Measurements from ENCODE around the gene ALAD. TPM values are rescaled to one million over a fixed set of nuclear protein-coding genes. Genes with fewer than 3 reads are reported as not detected.
"Not testable (repeated sequence)": the region's sequence is repeated elsewhere in the genome, so short reads cannot be mapped to it uniquely, and the experiment has no call there.

Gene ALAD
- total RNA-seq, 1 donor from 2014 or later = 23.7 TPM

DNA sequence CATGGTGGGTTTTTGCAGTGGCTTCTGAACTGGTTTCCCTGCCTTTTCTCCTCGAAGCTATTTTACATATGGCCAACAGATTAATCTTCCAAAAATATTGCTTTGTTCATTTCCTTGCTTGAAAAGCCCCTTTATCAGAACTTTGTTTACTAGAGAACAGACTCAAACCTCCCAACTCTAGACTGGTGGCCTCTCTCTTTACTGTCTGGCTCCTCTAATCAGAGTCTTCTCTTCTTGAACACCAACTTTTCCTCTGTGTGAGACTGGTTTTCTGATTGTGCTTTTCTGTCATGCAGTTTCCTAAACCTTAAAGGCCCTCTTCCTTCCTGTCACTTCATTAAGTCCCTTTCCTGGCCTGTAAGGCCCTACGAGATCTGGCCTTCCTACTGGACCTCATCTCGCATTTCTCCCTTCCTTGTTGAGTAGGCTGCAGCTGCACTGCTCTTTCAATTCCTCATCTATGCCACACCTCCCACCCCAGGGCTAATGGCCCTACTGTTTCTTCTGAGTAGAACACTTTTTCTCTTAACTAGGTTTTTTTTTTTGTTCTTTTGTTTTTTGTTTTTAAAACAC, 15.2 kb upstream of the ALAD start:
- Mint-ChIP-seq H3K4me3 (no peak overlapping the region), H3K27ac (no peak overlapping the region)
- intact Hi-C loops (cut with micrococcal nuclease) = loop anchor here (10.0 kb wide), 2 partner anchors 969 to 1931 kb away; partner anchors contain the start of genes AKNA and ECPAS

DNA sequence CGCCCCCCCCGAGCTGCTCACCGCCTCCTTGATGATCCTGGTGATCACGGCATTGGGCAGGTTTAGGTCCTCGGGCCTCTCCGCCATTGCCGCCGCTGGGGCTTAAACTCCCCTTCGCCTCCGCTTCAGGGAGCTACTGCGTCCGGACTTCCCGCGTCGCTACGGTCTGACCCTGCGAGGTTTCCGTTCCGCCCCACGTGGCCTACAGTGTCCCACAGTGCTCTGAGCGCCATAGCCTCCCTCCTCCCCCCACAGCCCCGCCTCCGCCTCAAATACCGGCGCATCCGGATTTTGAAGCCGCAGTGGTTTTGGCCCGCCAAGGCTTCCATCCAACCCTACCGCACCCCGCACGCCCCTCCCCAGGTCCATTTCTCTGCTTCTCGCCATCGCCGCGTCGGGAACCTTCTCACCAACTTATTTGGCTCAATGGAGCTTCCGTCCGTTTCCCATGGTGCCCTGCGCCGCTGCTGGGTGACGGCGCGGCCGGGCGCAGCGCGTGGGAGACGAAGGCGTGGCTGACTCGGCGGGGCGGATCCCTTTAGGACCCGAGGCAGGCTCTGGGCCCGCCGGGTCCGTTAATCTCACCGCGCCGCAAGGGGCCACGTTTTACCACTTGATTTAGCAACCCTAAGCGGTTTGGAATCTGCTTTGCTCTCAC, 9.3 kb upstream of the ALAD start, which contains the start of the genes C9orf43 and POLE3:
Gene C9orf43 (plus strand): TSS at position 541 of the 658 bp plus-strand sequence. CDS start 2,747 bp downstream, outside the sequence.
Gene POLE3 (minus strand): TSS at position 469 of the 658 bp plus-strand sequence. CDS start 382 bp downstream, at position 87.
- peak within 1 kb of the TSS; percentile 89 for H3K4me3 Mint-ChIP-seq
- peaks cover 32% of the 10 kb centered on the region for H3K36me3 Mint-ChIP-seq (ENCODE audit: low read depth)
- H3K27ac Mint-ChIP-seq = peak within 1 kb of the TSS; percentile 99
- H3K9me3 Mint-ChIP-seq = no peaks in the 10 kb centered on the region
- no peaks in the 10 kb centered on the region for H3K27me3 Mint-ChIP-seq (ENCODE audit: insufficient read depth)
- intact Hi-C loops (cut with micrococcal nuclease) = loop anchor here (1.0 to 10.0 kb wide), 14 partner anchors 9 to 1926 kb away; partner anchors contain the start of genes AKNA, ALAD, CDC26 and ECPAS
- H3K4me1 Mint-ChIP-seq (ENCODE audit: low read depth) = peaks cover 22% of the 10 kb centered on the region
- peak; percentile 92 for DNase-seq (ENCODE audit: low spot score)

More for the DNA sequence above, 15.2 kb upstream of the ALAD start:
- no peaks in the 10 kb centered on the region for H3K9me3 Mint-ChIP-seq
- H3K27me3 Mint-ChIP-seq (ENCODE audit: insufficient read depth) = peaks cover 3% of the 10 kb centered on the region
- no peaks in the 10 kb centered on the region for H3K36me3 Mint-ChIP-seq (ENCODE audit: low read depth)
- no peak for DNase-seq (ENCODE audit: low spot score)
- no peaks in the 10 kb centered on the region for H3K4me1 Mint-ChIP-seq (ENCODE audit: low read depth)

DNA sequence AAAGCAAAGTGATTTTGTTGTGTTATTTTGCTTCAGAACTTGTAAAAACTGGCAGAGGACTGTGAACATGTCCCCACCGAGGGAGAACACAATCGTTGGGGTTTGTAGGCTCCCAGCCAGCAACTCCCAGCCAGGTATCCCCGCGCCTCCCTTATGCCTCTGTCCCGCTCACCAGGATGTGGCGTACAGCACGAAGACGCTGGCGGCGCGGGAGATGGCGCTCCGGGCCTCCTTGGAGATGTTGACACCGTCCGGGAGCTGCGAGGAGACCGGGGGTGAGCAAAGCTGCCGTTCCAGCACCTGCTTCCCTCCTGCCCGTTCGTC, 8.8 kb upstream of the ALAD start:
- peak overlapping the region; percentile 99 for H3K27ac Mint-ChIP-seq
- intact Hi-C loops (cut with micrococcal nuclease) = loop anchor here (1.0 to 10.0 kb wide), 14 partner anchors 9 to 1925 kb away; partner anchors contain the start of genes AKNA, ALAD, CDC26 and ECPAS
- H3K4me3 Mint-ChIP-seq = peak overlapping the region; percentile 89
- DNase-seq (ENCODE audit: low spot score) = no peak
- H3K36me3 Mint-ChIP-seq (ENCODE audit: low read depth) = peaks cover 32% of the 10 kb centered on the region
- no peaks in the 10 kb centered on the region for H3K27me3 Mint-ChIP-seq (ENCODE audit: insufficient read depth)
- H3K4me1 Mint-ChIP-seq (ENCODE audit: low read depth) = peaks cover 22% of the 10 kb centered on the region
- no peaks in the 10 kb centered on the region for H3K9me3 Mint-ChIP-seq

DNA sequence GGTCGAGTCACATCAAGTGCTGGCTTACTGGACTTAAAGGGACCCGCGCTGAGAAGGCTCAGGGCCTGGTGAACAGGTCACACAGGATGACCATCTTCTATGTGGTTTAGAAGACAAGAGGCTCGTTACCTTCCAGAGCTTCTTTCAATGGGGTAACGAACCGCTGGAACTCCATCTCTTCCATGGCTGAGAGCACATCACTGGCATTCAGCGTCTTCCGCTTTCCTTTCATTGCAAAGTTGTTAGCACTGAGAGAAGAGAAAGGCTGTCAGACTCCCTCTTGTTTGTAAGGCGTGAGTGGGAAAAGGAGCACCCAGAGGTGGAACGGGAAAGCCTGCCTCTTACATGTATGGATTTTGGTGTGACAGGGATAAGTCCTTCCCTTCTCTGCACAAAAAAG, 8.4 kb upstream of the ALAD start:
- no peak for DNase-seq (ENCODE audit: low spot score)
- H3K36me3 Mint-ChIP-seq (ENCODE audit: low read depth) = peaks cover 32% of the 10 kb centered on the region
- no peaks in the 10 kb centered on the region for H3K9me3 Mint-ChIP-seq
- intact Hi-C loops (cut with micrococcal nuclease) = no loop called here
- H3K27ac Mint-ChIP-seq = peak overlapping the region; percentile 99
- H3K4me1 Mint-ChIP-seq (ENCODE audit: low read depth) = peaks cover 22% of the 10 kb centered on the region
- no peaks in the 10 kb centered on the region for H3K27me3 Mint-ChIP-seq (ENCODE audit: insufficient read depth)
- H3K4me3 Mint-ChIP-seq = peak overlapping the region; percentile 89

DNA sequence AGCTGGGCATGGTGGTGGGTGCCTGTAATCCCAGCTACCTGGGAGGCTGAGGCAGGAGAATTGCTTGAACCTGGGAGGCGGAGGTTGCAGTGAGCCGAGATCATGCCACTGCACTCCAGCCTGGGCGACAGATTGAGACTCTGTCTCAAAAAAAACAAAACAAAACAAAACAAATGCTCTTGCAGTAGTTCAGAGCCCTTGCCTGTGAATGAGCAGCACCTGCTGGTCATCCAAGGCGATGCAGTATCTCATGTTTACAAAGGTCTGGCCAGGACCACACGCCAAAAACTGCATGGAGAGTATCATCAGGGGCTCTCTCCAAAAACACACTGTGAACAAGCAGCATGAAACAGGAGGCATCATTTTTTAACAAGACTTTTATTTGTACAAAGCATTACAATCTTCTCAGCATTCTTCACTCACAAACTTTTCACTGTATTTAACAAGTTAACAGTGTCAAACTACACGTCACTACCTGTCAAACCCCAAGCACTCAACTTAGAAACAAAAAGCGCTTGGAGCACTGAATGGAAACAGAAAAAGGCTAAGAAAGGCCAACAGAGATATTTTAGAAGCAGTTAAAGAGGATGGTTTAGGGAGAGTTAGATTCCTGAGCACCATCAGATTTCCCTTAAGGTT, 5.9 kb upstream of the ALAD start:
- Mint-ChIP-seq H3K4me3 (peak overlapping the region; percentile 89), H3K4me1 (ENCODE audit: low read depth) (peaks cover 22% of the 10 kb centered on the region), H3K36me3 (ENCODE audit: low read depth) (peaks cover 32% of the 10 kb centered on the region), H3K27ac (peak overlapping the region; percentile 83)
- not testable (repeated sequence) for H3K27me3 Mint-ChIP-seq (ENCODE audit: insufficient read depth); H3K9me3 Mint-ChIP-seq
- peak; percentile 59 for DNase-seq (ENCODE audit: low spot score)
- intact Hi-C loops (cut with micrococcal nuclease) = loop anchor here (1.0 kb wide), 1 partner anchor 98 kb away; no protein-coding TSS in a partner anchor

DNA sequence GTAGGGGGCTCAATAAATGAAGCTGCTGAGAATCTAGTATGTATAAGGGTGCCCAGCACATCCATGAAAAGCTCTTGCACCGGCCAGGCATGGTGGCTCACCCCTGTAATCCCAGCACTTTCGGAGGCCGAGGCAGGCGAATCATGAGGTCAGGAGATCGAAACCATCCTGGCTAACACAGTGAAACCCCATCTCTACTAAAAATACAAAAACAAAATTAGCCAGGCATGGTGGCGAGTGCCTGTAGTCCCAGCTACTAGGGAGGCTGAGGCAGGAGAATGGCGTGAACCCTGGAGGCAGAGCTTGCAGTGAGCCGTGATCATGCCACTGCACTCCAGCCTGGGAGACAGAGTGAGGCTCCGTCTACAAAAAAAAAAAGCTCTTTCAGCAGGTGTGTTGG, 5.3 kb upstream of the ALAD start:
- H3K9me3 Mint-ChIP-seq; H3K27me3 Mint-ChIP-seq (ENCODE audit: insufficient read depth); H3K4me3 Mint-ChIP-seq; DNase-seq (ENCODE audit: low spot score); intact Hi-C loops (cut with micrococcal nuclease): not testable (repeated sequence)
- Mint-ChIP-seq H3K4me1 (ENCODE audit: low read depth) (peaks cover 28% of the 10 kb centered on the region), H3K27ac (peak overlapping the region; percentile 83), H3K36me3 (ENCODE audit: low read depth) (peaks cover 32% of the 10 kb centered on the region)

DNA sequence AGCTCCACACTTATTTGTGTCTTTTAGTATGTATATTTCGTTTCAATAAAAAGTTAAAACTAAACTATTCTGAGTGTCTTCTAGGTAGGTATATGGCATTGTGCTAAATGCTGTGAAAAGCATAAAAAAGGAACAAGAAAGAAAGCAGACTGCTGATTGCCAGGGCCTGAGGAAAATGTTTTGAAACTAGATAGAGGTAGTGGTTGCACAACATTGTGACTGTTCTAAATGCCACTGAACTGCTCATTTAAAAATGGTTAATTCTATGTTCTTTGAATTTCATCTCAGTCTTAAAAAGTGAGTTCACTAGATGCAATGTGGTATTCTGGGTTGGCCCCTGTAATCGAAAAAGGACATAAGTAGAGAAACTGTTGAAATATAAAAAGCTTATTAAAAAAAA, 2.6 kb upstream of the ALAD start:
- no peak for DNase-seq (ENCODE audit: low spot score)
- intact Hi-C loops (cut with micrococcal nuclease) = loop anchor here (5.0 kb wide), 1 partner anchor 686 kb away; the partner anchor contains the start of gene INIP
- Mint-ChIP-seq H3K27me3 (ENCODE audit: insufficient read depth) (no peaks in the 10 kb centered on the region), H3K4me3 (no peak overlapping the region), H3K4me1 (ENCODE audit: low read depth) (peaks cover 37% of the 10 kb centered on the region), H3K36me3 (ENCODE audit: low read depth) (peaks cover 19% of the 10 kb centered on the region), H3K9me3 (no peaks in the 10 kb centered on the region), H3K27ac (no peak overlapping the region)

DNA sequence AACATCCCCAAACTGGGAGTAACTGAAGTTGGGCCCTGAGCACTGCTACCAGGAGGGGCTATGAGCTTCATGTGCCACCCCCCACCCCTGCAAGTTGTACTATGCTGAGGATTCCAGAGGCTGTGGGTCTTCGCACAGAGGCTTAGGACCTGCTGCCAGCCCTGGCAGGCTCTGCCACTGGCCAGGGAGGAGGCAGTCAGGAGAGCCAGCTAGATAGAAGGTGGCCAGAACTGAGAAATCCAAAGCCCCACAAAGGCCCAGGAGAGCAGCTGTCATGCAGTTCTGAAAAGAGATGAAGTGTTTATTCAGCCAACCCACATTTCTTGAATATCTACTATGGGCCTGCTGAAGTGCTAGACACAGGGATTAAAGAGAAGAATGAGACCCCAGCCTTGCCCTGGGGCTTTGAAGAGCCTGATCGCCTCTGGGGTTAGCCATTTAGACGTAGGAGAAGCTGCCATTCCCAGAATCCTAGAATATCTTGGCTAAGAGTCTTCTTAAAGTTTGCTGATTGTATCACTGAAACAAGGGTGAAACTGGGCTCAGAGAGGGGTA, 1.4 kb downstream of the ALAD start:
- intact Hi-C loops (cut with micrococcal nuclease) = loop anchor here (2.0 to 5.0 kb wide), 2 partner anchors 191 to 682 kb away; partner anchors contain the start of gene INIP
- H3K9me3 Mint-ChIP-seq = no peaks in the 10 kb centered on the region
- peak overlapping the region; percentile 78 for H3K4me3 Mint-ChIP-seq
- peaks cover 25% of the 10 kb centered on the region for H3K4me1 Mint-ChIP-seq (ENCODE audit: low read depth)
- no peak for DNase-seq (ENCODE audit: low spot score)
- no peak overlapping the region for H3K27ac Mint-ChIP-seq
- no peaks in the 10 kb centered on the region for H3K27me3 Mint-ChIP-seq (ENCODE audit: insufficient read depth)
- H3K36me3 Mint-ChIP-seq (ENCODE audit: low read depth) = peaks cover 6% of the 10 kb centered on the region

DNA sequence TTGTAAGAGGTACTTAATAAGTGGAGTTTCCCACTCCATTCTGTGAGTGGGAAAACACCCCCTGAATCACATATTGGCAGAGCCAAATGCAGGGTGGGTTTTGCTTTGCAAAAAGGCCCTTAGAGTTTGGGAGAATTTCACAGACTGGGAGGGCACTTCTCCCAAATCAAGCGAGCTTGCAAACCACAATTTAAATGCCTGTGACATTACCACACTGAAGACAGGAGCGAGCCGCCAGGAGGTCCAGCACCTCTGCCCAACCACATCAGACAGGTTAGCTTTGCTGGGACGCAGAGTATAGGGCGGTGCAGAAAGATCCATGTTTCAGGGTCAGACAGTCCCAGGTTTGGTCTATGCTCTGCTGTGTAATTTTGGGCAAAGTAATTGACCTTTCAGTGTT, 2.3 kb downstream of the ALAD start:
- no peaks in the 10 kb centered on the region for H3K9me3 Mint-ChIP-seq
- intact Hi-C loops (cut with micrococcal nuclease) = no loop called here
- DNase-seq (ENCODE audit: low spot score) = no peak
- no peak overlapping the region for H3K27ac Mint-ChIP-seq
- peaks cover 25% of the 10 kb centered on the region for H3K4me1 Mint-ChIP-seq (ENCODE audit: low read depth)
- peaks cover 6% of the 10 kb centered on the region for H3K36me3 Mint-ChIP-seq (ENCODE audit: low read depth)
- peak overlapping the region; percentile 78 for H3K4me3 Mint-ChIP-seq
- H3K27me3 Mint-ChIP-seq (ENCODE audit: insufficient read depth) = no peaks in the 10 kb centered on the region

DNA sequence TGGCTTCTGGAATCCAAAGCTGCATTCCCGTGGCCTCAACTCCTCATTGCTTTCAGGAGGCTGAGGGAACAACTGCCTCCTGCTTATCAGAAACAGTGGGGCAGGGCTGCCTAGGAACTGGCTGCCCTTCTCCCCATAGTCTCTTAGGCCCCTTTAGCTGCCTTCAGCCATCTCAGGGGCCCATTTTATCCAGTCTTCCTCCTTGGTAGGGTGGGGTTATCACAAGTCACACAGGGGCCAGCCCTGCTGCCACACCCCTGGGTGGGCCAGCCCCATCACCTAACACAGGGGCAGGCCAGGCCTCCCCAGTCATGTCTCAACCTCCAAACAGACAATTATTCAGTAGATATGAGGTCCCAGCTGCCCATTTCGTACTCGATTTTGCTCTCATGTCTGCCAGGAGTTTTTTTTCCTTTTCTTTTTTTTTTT, 3.9 kb downstream of the ALAD start:
- no peaks in the 10 kb centered on the region for H3K27me3 Mint-ChIP-seq (ENCODE audit: insufficient read depth)
- no peak for DNase-seq (ENCODE audit: low spot score)
- intact Hi-C loops (cut with micrococcal nuclease) = no loop called here
- H3K9me3 Mint-ChIP-seq = no peaks in the 10 kb centered on the region
- peaks cover 25% of the 10 kb centered on the region for H3K4me1 Mint-ChIP-seq (ENCODE audit: low read depth)
- no peak overlapping the region for H3K4me3 Mint-ChIP-seq
- peaks cover 6% of the 10 kb centered on the region for H3K36me3 Mint-ChIP-seq (ENCODE audit: low read depth)
- no peak overlapping the region for H3K27ac Mint-ChIP-seq

DNA sequence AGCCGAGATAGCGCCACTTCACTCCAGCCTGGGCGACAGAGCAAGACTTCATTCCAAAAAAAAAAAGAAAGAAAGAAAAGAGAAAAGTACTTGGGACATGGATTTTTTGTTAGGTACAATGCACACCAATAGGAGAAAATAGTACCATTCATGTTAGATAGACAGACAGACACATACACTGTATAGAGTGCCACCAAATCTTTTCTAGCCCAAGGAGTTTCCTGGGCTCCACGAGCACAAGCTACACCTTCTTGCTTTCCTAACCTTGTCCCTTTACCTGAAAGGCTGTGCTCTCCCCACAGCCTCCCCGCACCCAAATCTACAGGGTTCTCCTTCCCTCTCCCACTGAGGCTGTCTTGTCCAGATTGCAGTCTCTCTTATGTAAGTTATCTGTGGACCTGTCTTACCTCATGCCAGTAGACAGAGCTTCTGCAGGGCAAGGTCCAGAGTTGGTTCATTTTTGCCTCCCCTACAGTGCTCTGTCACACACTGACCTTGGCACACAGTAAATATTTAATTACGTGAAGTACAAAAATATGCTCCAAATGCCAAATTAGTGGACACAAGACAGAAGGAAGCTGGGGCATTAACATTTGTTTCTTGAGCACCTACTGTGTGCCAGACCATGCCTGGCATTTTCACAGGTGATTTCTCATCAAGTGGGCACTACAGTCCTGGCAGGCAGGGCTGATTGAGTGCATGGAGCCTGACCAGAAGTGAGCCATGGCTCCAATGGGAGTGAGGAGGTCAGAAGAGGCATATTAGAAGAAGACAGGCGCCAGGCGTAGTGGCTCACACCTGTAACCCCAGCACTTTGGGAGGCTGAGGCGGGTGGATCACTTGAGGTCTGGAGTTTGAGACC, 5.9 kb downstream of the ALAD start:
- Mint-ChIP-seq H3K4me3 (no peak overlapping the region), H3K27ac (no peak overlapping the region), H3K4me1 (ENCODE audit: low read depth) (peaks cover 19% of the 10 kb centered on the region), H3K36me3 (ENCODE audit: low read depth) (peaks cover 12% of the 10 kb centered on the region), H3K9me3 (no peaks in the 10 kb centered on the region), H3K27me3 (ENCODE audit: insufficient read depth) (no peaks in the 10 kb centered on the region)
- DNase-seq (ENCODE audit: low spot score) = no peak
- intact Hi-C loops (cut with micrococcal nuclease) = no loop called here

DNA sequence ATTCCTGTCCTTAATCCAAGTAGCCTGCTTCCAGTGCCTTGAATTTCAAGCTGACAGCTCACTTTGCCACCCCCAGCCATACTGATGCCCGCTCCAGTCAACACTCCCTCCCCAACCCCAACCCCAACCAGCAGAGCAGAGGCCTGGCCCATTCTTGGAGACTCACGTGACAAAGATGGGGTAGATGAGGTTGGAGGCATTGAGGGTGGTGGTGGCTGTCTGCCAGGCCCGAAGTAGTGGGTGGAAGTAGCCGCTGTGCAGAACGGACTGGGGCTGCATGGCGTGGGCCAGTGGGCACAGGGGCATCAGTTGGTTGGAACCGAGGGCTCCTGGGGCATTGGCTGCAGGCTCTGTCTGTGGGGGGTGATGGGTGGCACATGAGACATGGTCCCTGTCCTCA, 7.8 kb downstream of the ALAD start:
- H3K36me3 Mint-ChIP-seq (ENCODE audit: low read depth) = peaks cover 13% of the 10 kb centered on the region
- no peak overlapping the region for H3K27ac Mint-ChIP-seq
- DNase-seq (ENCODE audit: low spot score) = no peak
- no peak overlapping the region for H3K4me3 Mint-ChIP-seq
- intact Hi-C loops (cut with micrococcal nuclease) = no loop called here
- no peaks in the 10 kb centered on the region for H3K27me3 Mint-ChIP-seq (ENCODE audit: insufficient read depth)
- H3K9me3 Mint-ChIP-seq = no peaks in the 10 kb centered on the region
- peaks cover 7% of the 10 kb centered on the region for H3K4me1 Mint-ChIP-seq (ENCODE audit: low read depth)

Measured in activated T-helper 1 cell treated with anti-CD3 and anti-CD28 coated beads, Interleukin-12 subunit alpha, Interleukin-12 subunit beta, Interleukin-2, Interleukin-4 antibody, amounts not matched to agents 30 ng/mL and 10 ng/mL and 1 ng/mL, durations not matched to agents 14 hours and 24 hours and 36 hours (primary cell).